Measurements from ENCODE around the gene SLC9A9.

- TF ChIP-seq CTCF (IDR thresholded peaks at IDR 0.05; ENCODE audit: low read depth, low read length) (no peak), EZH2phosphoT487 (IDR thresholded peaks at IDR 0.05; ENCODE audit: low read depth) (no peak)
These were observed 140.4 kb downstream of the SLC9A9 start for GRCh38 chr3:143707848-143708247.
